UCSD-AML1 (cell line): ENCODE measurements around the gene IL18RAP.
A peak's percentile ranks its signal among the peaks of the same experiment; 100 is the strongest.

Experiments used
- DNase-seq: peaks from one replicate; lab custom pipeline; 2025; ENCODE audit not compliant: unreplicated experiment; lab: John Stamatoyannopoulos, UW

Gene IL18RAP

DNA sequence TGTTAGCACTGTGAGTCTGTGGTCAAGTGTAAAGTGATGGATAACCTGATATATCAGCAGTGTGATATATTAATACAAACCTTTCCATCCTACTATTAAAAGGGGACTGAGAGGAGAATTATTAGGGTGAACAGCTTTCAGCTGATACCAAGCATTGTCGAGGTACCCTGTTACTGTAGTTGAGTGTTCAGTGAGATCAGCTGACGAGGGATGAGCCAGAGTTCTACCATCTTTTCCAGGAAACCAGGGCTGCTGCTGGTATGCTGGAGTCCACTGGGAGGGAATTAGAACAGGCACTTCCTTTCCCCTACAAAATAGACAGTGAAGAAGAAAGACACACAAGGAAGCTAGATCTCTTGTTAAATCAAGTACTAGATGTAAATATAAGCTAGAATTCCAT, 408 bp downstream of the IL18RAP start:
- DNase-seq, result no peak

DNA sequence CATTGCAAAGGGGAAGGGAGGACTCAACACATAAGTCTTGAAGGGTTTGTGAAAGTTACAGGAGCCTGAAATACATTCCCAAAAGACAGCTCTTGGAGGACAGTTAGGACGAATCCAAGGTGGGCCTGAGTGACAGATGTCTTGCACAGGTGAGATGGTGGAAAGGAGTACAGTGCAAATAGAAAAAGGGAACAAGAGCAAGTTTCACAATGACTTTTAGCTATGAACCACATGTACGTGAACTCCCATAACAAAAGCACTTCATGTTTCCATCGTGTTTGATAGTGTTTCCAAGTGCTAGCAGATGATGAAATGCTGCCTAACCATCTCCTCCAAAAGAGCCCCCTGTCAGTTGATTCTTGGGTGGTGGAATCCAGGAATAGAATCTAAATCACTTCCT, 1.8 kb downstream of the IL18RAP start:
- no peak for DNase-seq

DNA sequence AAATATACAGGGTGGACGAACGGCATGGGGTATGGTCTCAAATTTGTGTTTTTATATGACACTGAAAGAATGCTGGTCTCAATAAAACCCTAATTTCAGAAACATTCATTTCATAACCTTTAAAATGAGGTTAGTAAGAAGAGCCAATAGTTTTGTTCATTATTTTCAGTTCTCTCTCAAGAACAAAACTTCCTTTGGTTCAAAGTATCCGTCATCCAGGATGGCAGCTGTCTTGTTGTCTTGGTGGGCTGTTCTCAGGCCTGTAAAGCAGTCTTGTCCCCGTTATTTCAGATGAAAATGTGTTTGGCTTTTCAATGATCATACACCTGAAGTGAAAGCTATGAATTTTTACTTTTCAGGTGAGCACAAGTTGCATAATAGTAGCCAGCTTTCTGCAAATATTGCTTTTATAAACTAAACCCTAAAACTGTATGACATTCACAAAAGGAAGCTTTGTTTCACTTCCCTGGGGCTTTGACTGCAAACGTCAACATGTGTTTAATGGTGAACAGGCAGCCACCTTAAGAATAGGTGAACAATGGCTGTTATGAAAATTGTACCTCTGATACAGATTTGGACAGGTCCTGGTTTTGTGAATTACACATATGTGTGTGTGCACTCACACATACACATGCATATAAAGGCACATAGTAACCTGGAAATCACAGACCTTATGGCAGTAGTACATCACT, 2.6 kb downstream of the IL18RAP start:
- no peak for DNase-seq

DNA sequence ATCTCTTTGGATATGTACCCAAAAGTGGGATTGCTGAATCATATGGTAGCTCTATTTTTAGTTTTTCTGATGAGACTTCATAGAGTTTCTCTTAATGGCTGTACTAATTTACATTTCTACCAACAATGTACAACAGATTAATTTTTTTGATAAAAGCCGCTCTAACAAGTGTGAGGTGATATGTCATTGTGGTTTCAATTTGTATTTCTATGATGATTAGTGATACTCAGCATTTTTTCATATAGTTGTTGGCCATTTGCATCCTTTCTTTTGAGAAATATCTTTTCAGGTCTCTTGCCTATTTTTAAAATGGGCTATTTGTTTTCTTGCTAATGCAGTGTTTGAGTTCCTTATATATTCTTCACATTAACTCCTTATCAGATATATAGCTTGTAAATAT, 4.3 kb downstream of the IL18RAP start:
- DNase-seq, result no peak

DNA sequence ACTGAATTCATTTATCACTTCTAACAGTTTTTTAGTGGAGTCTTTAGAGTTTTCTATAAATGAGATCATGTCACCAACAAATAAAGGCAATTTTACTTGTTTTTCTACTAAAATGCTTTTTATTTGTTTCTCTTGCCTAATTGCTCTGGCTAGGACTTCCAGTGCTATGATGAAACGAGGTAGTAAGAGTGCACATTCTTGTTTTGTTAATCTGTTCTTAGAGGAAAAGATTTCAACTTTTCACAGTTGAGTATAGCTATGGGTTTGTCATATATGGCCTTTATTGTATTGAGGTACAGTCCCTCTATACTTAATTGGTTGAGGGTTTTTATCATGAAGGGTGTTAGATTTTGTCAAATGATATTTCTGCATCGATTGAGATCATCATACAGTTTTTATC, 5.6 kb downstream of the IL18RAP start:
- DNase-seq, result no peak

DNA sequence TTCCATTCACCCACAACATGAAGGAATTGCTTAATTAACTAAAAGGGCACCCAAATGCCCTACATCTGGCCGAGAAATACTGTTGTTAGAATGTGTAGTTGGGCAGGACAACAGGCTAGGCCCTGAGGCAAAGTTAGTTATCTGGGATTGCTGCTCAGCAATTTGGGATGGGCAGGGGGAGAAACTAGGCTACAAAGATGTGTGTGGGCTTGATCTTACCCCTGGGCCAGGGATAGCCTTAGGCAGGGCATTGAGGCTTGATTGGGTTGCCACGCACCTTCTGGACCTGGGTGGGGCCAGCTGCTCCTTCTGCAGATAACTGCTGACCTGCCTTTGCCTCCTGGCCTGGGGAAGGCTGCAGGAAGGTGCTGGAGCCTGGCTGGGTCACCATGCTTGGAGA, 9.4 kb downstream of the IL18RAP start:
- DNase-seq, result no peak

DNA sequence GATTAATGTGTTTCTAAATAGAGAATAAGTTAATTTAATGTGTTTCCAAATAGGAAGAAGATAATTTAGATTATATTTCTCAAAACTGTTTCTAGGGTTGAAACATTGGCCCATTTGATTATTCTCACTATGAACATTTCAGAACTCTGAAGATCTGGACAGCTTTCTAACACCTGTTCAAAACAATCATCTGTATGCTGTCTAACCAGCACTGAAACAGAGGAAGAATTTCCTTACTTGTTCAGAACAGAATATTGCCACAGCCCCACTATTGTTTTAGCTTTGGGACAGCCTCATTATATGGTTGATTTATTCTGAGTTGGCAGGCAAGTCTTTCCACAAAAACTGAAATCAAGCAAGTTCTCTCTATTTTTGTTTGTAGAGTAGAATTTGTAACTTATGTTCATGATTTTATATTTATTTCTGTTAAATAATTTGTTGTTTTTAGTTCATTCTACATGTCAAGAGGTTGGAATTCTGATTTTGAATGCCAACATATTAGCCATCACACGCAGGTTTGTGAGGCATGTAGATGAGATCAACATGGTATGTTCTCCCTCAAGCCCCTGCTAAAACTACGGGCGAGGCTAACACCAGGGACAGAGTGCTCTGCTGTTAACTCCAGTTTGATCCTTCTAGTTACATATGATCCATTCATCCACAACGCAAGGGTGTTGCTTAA, 11.2 kb downstream of the IL18RAP start:
- DNase-seq, result no peak

DNA sequence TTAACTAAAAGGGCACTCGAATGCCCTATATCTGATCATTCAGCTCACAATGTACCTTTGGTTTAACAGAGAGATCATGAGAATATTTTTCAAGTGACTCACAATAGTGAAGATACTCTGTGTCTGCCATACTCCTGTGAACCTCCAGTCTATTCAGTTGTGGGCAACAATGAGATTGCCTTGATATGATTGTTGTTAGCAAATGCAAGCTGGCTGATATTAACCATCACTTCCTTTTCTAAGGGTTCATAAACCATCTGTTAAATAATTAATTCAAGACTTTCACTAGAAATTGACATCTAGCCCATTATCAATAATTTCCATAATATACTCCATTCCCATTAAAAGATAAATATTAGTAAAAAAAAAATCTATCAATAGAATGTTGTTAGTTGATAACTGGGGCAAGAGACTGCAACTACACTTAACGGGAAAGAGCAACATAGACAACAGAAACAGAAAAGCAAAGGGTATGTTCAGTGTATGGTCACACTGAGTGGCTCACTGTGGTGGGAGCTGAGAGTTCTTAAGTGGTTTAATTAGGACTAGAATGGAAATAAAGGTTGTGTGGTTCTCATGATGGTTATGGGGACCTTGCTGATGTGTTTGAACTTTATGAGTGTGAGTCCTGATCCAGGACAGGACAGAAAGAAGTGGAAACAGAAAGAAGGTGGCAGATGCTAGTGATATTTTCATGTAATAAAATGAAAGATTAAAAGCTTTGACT, 11.9 kb downstream of the IL18RAP start:
- no peak for DNase-seq

DNA sequence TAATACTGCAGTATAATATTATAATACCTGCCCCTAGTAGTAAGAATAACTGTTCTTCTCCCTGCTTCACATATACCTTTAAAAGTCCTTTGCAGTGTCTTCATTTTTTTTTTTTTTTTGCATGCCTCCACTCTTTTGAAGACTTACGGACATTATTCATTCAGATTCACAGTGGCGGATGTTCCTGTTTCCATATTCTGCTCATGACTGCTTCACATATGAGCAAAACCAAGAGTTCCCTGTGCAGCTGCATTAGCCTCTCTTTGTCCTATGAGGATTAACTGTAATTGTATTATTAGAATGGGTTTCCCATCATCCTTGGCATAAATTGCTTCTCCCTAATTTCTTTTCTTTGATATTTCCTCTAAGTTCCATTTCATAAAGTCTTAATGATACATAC, 12.8 kb downstream of the IL18RAP start:
- no peak for DNase-seq

DNA sequence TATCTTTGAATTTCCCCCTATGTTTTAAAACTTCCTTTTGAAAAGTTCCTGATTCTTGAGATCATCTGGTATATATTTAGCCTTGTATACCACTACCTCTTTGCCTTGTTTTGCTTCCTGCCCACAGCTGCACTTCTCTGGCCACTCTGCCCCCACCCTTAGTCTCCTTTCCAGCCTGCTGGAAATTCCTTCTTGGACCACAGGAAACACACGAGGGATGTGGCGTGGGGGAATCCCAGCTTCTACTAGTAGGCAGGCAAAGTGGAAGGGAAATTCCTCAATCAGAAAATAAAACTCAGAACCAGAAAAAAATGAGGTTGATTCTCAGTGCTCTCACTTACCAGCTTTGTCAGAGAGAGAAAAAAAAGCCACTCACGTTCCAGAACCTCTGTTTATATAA, 13.4 kb downstream of the IL18RAP start:
- peak; percentile 60 for DNase-seq

DNA sequence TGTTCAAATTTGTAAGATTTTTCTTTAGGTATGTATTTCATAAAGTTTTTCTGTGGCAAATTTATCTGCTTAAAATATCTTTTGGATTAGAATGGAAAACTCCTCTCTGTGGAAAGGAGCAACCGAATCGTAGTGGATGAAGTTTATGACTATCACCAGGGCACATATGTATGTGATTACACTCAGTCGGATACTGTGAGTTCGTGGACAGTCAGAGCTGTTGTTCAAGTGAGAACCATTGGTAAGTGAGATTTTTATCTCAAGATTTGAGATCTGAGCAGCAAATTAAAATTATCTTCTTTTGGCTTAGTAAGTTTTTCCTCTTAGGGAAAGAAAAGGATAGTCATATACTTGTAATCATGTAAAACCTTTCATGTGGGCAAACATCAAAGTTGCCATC, 14.2 kb downstream of the IL18RAP start:
- no peak for DNase-seq

DNA sequence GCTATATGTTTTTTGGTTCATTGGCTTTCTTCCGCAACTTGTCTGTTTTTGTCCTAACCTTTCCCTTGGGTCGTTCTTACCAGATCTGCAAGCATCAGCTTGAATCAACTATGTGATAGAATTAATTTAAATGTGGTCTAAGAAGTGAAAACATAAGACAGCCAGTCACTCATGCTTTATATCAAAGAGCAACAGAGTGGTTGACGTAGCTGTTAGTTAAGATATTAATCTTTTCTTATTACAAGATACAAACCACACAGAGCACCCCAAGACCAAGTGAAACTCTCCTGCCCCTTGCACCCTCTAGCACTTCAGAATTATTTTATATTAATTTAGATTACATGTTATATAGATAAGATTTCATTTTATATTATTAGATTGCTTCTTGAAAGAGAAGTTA, 15.2 kb downstream of the IL18RAP start:
- DNase-seq, result no peak

DNA sequence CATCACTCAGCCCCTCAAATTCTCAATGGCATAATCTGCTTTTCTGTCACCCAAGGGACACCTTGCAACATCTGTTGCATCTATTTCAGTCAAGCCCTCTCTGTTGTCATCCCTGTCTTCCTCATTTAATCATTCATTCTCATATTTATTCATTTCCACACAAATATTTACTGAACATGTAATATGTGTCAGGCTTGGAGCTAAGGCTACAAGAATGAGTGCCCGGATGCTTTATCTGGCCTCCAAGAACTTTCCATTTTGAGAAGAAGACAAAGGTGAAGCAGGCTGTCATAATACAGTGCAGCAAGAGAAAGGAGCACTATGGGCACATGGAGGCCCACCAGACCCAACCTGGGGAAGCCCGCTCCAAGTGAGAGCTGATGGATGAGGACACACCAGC, 15.6 kb downstream of the IL18RAP start:
- no peak for DNase-seq

DNA sequence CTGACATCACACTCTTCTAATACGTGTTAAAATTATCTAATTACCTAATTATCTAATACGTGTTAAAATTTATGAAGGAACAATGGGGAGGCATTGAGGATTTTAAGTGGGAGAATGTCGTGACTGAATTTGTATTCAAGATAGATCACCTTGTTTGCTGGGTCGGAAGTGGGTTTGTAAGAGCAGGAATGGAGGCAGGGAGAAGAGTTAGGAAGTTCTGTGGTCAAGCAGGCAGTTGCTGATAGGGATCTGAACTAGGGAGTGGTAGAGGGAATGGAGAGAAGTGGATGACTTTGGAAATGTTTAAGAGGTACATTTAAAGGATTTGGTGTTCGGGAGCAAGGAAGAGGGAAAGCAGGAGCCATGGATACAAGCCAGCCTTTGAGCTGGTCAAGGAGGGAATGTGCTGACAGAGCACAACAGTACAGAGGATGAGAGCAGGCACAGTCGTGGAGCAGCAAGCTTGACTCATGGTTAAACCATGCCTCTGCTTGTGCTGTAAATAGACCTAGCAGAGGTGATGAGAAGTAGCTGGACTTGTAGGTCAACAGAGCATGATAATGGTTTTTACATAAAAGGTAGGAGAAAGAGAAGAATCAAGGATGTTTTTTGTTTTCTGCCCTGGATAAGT, 16.2 kb downstream of the IL18RAP start:
- DNase-seq, result no peak

DNA sequence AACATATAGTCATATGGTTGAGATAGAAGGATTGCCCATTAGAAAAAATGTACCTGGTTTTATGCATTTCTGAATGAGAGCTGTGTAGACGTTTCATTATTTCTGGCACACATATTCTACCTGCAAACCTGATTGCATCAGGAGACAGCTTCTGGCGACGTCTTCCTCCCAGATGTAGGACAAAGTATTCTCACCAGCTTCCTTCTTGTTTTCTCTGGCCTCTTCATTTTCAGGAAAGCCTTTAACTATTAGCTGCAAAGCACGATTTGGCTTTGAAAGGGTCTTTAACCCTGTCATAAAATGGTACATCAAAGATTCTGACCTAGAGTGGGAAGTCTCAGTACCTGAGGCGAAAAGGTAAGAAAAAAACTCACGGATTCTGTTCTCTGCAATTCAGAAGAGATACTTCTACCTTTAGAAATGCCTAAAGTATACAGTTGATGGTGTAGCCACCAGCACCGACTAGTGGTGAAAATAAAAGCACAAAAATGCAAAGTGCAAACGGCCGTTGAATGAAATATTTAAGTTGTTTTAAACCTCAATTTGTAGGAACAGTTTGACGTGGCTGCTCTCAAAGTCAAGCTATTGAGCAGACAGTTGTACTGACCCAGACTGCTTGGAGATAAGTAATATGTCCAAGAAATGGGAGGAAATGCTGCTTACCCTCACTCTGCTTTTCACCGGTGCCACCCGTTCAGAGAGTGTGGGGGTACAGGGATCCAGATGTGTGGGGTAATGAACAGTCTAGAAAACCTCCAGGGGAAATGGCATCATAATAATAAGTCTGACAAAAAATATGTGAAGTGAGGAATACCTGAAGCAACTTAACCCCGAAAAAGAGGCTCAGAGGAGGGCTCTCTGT, 20.2 kb downstream of the IL18RAP start:
- DNase-seq, result no peak

DNA sequence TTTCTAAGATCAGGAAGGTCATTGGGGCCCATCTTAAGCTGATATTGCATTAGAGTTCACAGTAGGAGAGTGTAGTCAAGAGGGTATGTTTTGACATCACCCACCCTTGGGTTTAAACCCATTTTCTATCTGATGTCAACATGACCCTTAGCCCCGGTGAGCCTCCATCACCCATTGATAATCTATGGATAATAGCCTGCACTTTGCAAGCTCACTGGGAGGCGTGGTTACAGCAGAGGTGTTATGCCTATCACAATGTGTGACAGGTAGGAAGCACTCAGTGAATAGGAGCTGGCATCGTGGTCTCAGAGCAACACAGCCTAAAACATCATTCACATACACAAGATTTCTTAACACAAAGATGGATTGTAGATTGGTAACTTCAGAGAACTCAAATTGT, 21.3 kb downstream of the IL18RAP start:
- DNase-seq, result no peak

DNA sequence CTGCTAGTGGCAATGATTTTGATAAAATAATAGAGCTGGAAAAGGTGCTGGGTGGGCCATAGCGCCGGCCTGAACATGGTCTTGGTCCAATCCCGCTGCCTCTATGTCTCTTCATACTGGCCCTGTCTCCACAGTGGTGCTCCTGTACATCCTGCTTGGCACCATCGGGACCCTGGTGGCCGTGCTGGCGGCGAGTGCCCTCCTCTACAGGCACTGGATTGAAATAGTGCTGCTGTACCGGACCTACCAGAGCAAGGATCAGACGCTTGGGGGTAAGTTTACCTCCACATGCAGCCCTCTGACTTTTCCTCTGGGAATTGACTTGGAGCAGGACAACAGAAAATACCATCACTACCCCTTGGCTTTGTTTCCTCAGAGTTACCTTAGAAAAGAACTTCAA, 24.0 kb downstream of the IL18RAP start:
- no peak for DNase-seq

DNA sequence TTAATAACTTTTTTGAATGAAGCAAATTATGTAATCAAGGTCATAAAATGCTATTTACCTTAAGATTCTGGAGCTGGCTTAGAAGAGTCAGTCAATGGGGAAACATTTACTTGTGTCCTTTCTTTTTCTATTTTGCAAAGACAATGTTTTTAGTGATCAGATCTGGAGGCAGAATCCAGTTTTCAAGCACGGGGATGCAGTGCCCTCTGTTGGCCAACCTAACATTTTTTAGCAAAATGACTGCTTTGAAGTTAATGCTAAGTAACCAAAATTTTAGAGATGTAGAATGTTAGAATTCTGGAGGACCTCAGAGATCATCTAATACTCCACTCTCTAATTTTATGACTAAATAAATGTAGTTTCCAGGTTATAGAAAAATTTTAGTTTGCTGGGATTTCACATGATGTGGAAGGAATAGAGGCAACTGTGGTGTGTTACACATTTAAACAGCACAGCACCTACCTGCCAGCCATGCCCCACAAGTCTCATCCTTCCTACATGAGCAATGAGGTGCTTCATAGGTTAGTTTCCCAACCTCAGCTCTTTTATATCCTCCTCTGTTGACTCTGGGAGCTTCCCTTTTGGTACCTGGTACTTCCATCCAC, 26.5 kb downstream of the IL18RAP start:
- DNase-seq, result peak; percentile 44

DNA sequence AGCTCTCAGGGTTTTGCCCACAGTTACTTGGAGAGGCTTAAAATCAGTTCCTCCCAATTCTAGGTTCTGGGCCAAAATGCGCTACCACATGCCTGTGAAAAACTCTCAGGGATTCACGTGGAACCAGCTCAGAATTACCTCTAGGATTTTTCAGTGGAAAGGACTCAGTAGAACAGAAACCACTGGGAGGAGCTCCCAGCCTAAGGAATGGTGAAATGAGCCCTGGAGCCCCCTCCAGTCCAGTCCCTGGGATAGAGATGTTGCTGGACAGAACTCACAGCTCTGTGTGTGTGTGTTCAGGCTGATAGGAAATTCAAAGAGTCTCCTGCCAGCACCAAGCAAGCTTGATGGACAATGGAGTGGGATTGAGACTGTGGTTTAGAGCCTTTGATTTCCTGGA, 29.0 kb downstream of the IL18RAP start:
- DNase-seq, result no peak

DNA sequence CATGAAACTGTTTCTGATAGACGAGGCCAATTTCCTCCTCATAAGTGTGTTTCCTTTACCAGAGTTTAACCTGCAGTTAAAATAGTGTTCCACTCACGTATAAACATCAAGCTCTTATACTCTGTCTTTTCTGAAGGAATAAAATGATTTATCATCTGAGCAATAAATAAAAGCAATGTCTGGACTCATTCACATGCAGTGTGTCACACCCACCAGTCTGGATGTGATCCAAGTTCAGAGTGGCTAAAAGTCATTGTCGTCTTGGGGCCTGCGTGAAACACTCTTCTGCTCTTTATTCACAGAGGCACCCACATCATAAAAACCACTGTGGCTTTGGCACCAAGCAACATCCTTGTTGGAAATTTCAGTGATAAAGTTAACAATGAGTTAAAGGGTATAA, 30.5 kb downstream of the IL18RAP start:
- DNase-seq, result no peak
